Measurements from ENCODE around the gene KCNB1. TPM values are rescaled to one million over a fixed set of nuclear protein-coding genes. Genes with fewer than 3 reads are reported as not detected.
A peak's percentile ranks its signal among the peaks of the same experiment; 100 is the strongest.

KCNB1 gene
- total RNA-seq, 1 donor from 2014 or later, result 1.3 TPM

DNA sequence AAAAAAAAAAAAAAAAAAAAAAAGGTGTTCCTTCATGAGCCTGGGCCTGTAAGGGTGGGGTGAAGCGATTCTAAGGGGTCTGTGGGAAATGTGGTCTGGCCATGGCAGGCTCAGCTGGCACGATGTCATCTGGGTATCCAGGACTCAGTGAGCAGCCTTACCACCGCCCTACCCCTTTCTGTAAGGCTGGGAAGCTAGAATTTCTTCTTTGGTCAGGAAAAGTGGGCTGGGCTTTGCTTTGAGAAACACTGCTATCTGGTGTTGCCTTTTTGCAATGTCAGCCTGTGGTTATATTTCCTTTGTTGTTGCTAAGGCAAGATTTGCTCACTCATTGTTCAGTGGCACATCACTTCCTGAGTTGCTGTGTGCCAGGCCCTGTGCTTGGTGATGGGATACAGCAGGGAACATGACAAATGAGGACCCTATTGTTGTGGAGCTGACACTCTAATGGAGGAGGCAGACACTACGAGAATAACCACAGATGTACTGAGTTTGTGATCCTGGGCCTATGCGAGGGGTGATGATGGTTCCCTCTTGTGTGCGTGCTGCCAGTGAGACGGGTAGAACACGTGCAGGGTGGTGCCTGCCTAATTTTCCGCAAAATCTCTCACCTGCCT is 158.7 kb downstream of the KCNB1 start:
- H3K27me3 Mint-ChIP-seq (ENCODE audit: low read depth), result peaks cover 31% of the 10 kb centered on the region
- H3K9me3 Mint-ChIP-seq (ENCODE audit: low read depth), result no peaks in the 10 kb centered on the region
- TF ChIP-seq, protein P1, sequence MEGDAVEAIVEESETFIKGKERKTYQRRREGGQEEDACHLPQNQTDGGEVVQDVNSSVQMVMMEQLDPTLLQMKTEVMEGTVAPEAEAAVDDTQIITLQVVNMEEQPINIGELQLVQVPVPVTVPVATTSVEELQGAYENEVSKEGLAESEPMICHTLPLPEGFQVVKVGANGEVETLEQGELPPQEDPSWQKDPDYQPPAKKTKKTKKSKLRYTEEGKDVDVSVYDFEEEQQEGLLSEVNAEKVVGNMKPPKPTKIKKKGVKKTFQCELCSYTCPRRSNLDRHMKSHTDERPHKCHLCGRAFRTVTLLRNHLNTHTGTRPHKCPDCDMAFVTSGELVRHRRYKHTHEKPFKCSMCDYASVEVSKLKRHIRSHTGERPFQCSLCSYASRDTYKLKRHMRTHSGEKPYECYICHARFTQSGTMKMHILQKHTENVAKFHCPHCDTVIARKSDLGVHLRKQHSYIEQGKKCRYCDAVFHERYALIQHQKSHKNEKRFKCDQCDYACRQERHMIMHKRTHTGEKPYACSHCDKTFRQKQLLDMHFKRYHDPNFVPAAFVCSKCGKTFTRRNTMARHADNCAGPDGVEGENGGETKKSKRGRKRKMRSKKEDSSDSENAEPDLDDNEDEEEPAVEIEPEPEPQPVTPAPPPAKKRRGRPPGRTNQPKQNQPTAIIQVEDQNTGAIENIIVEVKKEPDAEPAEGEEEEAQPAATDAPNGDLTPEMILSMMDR (IDR thresholded peaks at IDR 0.05), result peak; percentile 77
- H3K36me3 Mint-ChIP-seq (ENCODE audit: low read depth), result peaks cover 2% of the 10 kb centered on the region
- no peak overlapping the region for H3K4me3 Mint-ChIP-seq (ENCODE audit: unreplicated experiment)
- H3K4me1 Mint-ChIP-seq (ENCODE audit: low read depth), result peaks cover 30% of the 10 kb centered on the region
- DNase-seq (ENCODE audit: low spot score), result no peak
- peak overlapping the region; percentile 81 for H3K27ac Mint-ChIP-seq (ENCODE audit: unreplicated experiment)

DNA sequence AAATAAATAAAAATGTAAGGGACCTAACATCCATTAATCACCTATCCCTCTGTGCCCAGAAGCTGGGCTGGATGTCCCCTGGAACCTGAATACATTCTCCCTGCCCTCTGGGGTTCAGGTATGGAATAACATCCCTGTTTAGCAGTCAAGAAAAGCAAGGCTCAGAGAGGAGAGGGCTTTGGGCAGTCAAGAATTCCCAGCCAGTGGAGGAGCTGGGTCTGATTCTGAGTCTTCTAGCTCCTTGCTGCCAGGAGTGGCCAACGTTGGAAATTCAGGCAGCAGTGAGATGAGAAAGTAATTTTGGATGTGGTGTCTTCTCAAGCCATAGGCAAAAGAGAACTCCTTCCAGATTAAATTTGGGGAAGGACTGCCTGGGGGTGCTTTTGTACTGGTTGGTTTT is 162.0 kb downstream of the KCNB1 start:
- Mint-ChIP-seq H3K36me3 (ENCODE audit: low read depth) (peaks cover 5% of the 10 kb centered on the region), H3K4me1 (ENCODE audit: low read depth) (peaks cover 25% of the 10 kb centered on the region), H3K27ac (ENCODE audit: unreplicated experiment) (no peak overlapping the region), H3K4me3 (ENCODE audit: unreplicated experiment) (no peak overlapping the region), H3K9me3 (ENCODE audit: low read depth) (peaks cover 6% of the 10 kb centered on the region), H3K27me3 (ENCODE audit: low read depth) (peaks cover 43% of the 10 kb centered on the region)
- no peak for DNase-seq (ENCODE audit: low spot score)
- TF ChIP-seq, protein P1 (IDR thresholded peaks at IDR 0.05), result peak; percentile 74

DNA sequence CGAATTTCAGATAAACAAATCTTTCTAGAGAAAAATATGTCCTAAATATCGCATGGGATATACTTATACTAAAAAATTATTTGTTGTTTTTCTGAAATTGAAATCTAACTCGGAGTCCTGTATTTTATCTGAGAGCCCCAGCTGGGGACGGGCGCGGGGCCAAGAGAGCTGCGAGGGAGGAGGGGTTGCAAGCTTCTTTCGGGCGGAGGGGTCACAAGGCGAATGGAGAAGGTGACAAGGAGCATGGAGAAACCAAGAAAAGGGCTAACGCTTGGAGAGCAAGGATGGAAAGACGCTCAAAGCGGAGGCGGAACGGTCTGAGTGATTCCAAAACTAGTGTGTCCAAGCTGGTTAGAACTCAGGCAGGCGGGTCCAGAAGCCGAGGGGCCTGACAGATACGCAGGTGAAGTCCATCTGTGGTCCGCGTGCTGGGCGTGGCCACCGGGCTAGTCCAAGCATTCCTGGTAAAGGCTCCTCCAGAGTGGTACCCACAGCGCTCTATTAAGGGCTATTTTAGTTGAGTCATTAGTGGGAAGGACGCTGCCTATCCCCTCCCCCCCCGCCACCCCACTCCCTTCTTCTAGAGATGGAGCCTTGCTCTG is 163.2 kb downstream of the KCNB1 start:
- DNase-seq (ENCODE audit: low spot score), result no peak
- peaks cover 23% of the 10 kb centered on the region for H3K4me1 Mint-ChIP-seq (ENCODE audit: low read depth)
- TF ChIP-seq, protein P1 (IDR thresholded peaks at IDR 0.05), result no peak
- H3K4me3 Mint-ChIP-seq (ENCODE audit: unreplicated experiment), result peak overlapping the region; percentile 73
- peaks cover 6% of the 10 kb centered on the region for H3K9me3 Mint-ChIP-seq (ENCODE audit: low read depth)
- H3K27ac Mint-ChIP-seq (ENCODE audit: unreplicated experiment), result no peak overlapping the region
- H3K27me3 Mint-ChIP-seq (ENCODE audit: low read depth), result peaks cover 48% of the 10 kb centered on the region
- peaks cover 5% of the 10 kb centered on the region for H3K36me3 Mint-ChIP-seq (ENCODE audit: low read depth)

DNA sequence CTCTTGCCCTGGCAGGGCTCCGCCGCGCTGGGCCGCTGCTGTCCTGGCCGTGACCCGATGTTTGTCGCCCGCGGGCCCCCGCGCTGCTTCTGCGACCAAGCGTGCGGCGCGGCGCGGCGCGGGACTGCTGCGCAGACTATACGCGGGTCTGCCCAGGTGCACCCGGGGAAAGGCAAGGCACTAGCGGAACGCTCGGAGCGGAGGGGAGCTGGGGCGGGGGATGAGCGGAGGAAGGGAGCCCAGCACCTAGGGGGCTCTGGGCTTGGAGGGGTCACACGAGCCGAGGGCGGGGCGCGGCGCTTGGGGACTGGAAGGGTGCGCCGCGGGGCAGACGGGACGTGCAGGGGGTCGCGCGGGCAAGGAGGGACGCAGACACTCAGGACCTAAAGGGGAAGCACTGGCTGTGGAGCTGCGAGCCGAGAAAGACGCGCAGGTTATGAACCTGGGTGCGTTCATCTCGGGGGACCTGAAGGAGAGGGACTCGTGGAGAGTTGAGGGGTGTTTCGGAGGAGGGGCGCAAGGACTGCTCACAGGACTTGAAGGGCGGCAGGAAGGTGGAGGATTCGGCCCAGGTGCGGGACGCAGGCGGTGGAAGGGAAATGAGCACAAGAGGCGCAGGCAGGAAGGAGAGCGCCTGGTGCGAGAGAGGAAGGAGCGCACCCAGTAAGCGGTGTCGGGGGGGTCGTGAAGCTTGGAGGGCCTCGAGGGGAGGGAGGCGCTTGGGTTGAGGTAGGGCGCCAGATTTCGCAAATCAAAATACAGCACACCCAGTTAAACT is 163.8 kb downstream of the KCNB1 start:
- Mint-ChIP-seq H3K36me3 (ENCODE audit: low read depth) (peaks cover 5% of the 10 kb centered on the region), H3K27me3 (ENCODE audit: low read depth) (peaks cover 51% of the 10 kb centered on the region), H3K4me3 (ENCODE audit: unreplicated experiment) (peak overlapping the region; percentile 73), H3K27ac (ENCODE audit: unreplicated experiment) (no peak overlapping the region), H3K9me3 (ENCODE audit: low read depth) (peaks cover 6% of the 10 kb centered on the region), H3K4me1 (ENCODE audit: low read depth) (peaks cover 18% of the 10 kb centered on the region)
- TF ChIP-seq, protein P1 (IDR thresholded peaks at IDR 0.05), result no peak
- DNase-seq (ENCODE audit: low spot score), result no peak

DNA sequence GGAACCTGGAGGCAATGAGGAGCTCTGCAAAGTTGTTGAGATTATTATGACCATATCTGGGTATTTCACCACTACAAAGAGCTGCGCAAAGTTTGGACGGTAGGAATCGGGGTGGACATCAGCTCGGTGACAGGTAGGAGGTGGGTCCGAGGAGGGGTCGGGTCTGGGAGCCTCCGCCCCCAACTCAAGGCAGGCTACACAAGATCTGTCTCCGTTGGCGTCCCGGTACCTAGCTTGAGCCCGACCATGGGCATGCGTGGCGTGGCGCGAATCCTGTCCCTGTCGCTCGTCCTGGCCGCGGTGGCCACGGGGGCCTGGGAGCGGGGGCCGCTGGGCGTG is 164.4 kb downstream of the KCNB1 start:
- no peak overlapping the region for H3K27ac Mint-ChIP-seq (ENCODE audit: unreplicated experiment)
- H3K9me3 Mint-ChIP-seq (ENCODE audit: low read depth), result peaks cover 6% of the 10 kb centered on the region
- peaks cover 51% of the 10 kb centered on the region for H3K27me3 Mint-ChIP-seq (ENCODE audit: low read depth)
- TF ChIP-seq, protein P1 (IDR thresholded peaks at IDR 0.05), result no peak
- peaks cover 15% of the 10 kb centered on the region for H3K4me1 Mint-ChIP-seq (ENCODE audit: low read depth)
- H3K36me3 Mint-ChIP-seq (ENCODE audit: low read depth), result peaks cover 5% of the 10 kb centered on the region
- DNase-seq (ENCODE audit: low spot score), result no peak
- peak overlapping the region; percentile 36 for H3K4me3 Mint-ChIP-seq (ENCODE audit: unreplicated experiment)

All from chondrocyte (in vitro differentiated cells).